CD4-positive, alpha-beta T cell (primary cell): ENCODE results near the gene EPM2AIP1. TPM values are rescaled to one million over a fixed set of nuclear protein-coding genes. Genes with fewer than 3 reads are reported as not detected.
A peak's percentile ranks its signal among the peaks of the same experiment; 100 is the strongest.

ENCODE experiments used
- ATAC-seq: fragments of 200-7000 bp; cut with Tn5 transposase; one replicate; pipeline ENCODE4 v1.10.0; 2022; ENCODE audit warnings: mild to moderate bottlenecking; ENCODE audit not compliant: poor library complexity
- CTCF ChIA-PET: fragments of 350-600 bp; sonication (Branson Sonifier 250); formaldehyde crosslinking; loops from one replicate; lab custom pipeline; 2021; ENCODE audit warnings: antibody characterized with exemption, inconsistent platforms; lab: Charles Lee
- POLR2A ChIA-PET: fragments of 350-600 bp; sonication (Branson Sonifier 250); formaldehyde crosslinking; loops from one replicate; lab custom pipeline; 2021; ENCODE audit warnings: antibody characterized with exemption, inconsistent platforms; lab: Charles Lee
- DNase-seq, 14 experiments: peaks; one replicate each; pipeline ENCODE4 v3.0.0-alpha.2; 2013 to 2020; ENCODE audit warnings: mixed read lengths in 2 of 14
- H3K27ac ChIP-seq, 2 donors: one replicate each; pipeline versions ENCODE4 v1.5.1 to v1.7.0; 2013; ENCODE audit warnings: low read length in 2 of 2, low read depth in 1 of 2, mild to moderate bottlenecking in 1 of 2
- H3K27me3 ChIP-seq, 2 experiments: 1 replicate in 1 of 2; 2 replicates in 1 of 2; pipeline versions ENCODE4 v1.6.1 to v1.7.0; 2013; ENCODE audit warnings: low read length in 2 of 2, control low read depth in 1 of 2, mild to moderate bottlenecking in 1 of 2, moderate library complexity in 1 of 2; ENCODE audit not compliant: insufficient read depth in 2 of 2, control insufficient read depth in 1 of 2
- H3K36me3 ChIP-seq: one replicate; pipeline ENCODE4 v1.6.1; 2013; ENCODE audit warnings: low read length, control low read depth; ENCODE audit not compliant: insufficient read depth
- H3K4me1 ChIP-seq: one replicate; pipeline ENCODE4 v1.6.1; 2013; ENCODE audit warnings: low read length, control low read depth; ENCODE audit not compliant: insufficient read depth
- H3K4me3 ChIP-seq: one replicate; pipeline ENCODE4 v1.5.1; 2013; ENCODE audit warnings: mild to moderate bottlenecking, low read length, moderate library complexity
- H3K9me3 ChIP-seq, 2 experiments: 1 replicate in 1 of 2; 2 replicates in 1 of 2; pipeline versions ENCODE4 v1.6.1 to v1.7.0; 2013; ENCODE audit warnings: low read length in 2 of 2, mild to moderate bottlenecking in 2 of 2, control low read depth in 1 of 2, moderate library complexity in 1 of 2; ENCODE audit not compliant: control insufficient read depth in 1 of 2, insufficient read depth in 1 of 2
- H3K27ac Mint-ChIP-seq: one replicate; pipeline ENCODE4 v1.8.0; 2020; ENCODE audit warnings: mixed read lengths
- H3K27me3 Mint-ChIP-seq: one replicate; pipeline ENCODE4 v1.8.0; 2021; ENCODE audit warnings: mixed read lengths
- H3K36me3 Mint-ChIP-seq: one replicate; pipeline ENCODE4 v1.8.0; 2021; ENCODE audit warnings: low read depth, mixed read lengths
- H3K4me1 Mint-ChIP-seq: one replicate; pipeline ENCODE4 v1.8.0; 2021; ENCODE audit warnings: low read depth, mixed read lengths
- H3K4me3 Mint-ChIP-seq: one replicate; pipeline ENCODE4 v1.8.0; 2020; ENCODE audit warnings: mild to moderate bottlenecking, mixed read lengths
- H3K9me3 Mint-ChIP-seq: one replicate; pipeline ENCODE4 v1.8.0; 2020; ENCODE audit warnings: mixed read lengths
- CTCF ChIP-seq: fragments of 200-600 bp; IDR thresholded peaks from one replicate; pipeline ENCODE4 v1.8.0; 2022; ENCODE audit warnings: antibody characterized with exemption, mild to moderate bottlenecking
- intact Hi-C, 2 experiments: fragments of 100-400 bp; cut with DNase I in 1 of 2; cut with micrococcal nuclease in 1 of 2; formaldehyde crosslinking; loops; one replicate each; pipeline versions ENCODE4 v1.15.1 to v1.9.0; 2023 to 2025; cut with DNase I, micrococcal nuclease
- total RNA-seq, 174 experiments: library from RNA in 2 of 174; stranded (reverse) in 2 of 174; gene quantifications; one replicate each; pipeline ENCODE4 v1.2.3 and lab custom pipeline; 2021 to 2026

Gene EPM2AIP1
- total RNA-seq, 2 experiments from 2014 or later = 27.7 to 29.5 TPM

- no peak overlapping the region for H3K4me3 Mint-ChIP-seq
- Histone ChIP-seq H3K9me3 (no peaks in the 10 kb centered on the region), H3K36me3 (peaks cover 77% of the 10 kb centered on the region), H3K27ac (no peak overlapping the region), H3K27me3 (no peaks in the 10 kb centered on the region), H3K4me3 (no peak overlapping the region), H3K4me1 (no peaks in the 10 kb centered on the region)
- H3K9me3 Mint-ChIP-seq = no peaks in the 10 kb centered on the region
- TF ChIP-seq CTCF = no peak
- CTCF ChIA-PET = no interaction called here
- H3K27me3 Mint-ChIP-seq = no peaks in the 10 kb centered on the region
- POLR2A ChIA-PET = no interaction called here
- H3K36me3 Mint-ChIP-seq = peaks cover 98% of the 10 kb centered on the region
- no peak for ATAC-seq
- no peaks in the 10 kb centered on the region for H3K4me1 Mint-ChIP-seq
- no peak overlapping the region for H3K27ac Mint-ChIP-seq
- intact Hi-C loops = loop anchor here in 1 of 2 experiments (5.0 kb wide), 1 partner anchor 185 kb away; no protein-coding TSS in a partner anchor
- DNase-seq = no peak
These were observed 33.9 kb upstream of the EPM2AIP1 start for GRCh38 chr3:37026851-37027250.

- H3K27me3 ChIP-seq = no peaks in the 10 kb centered on the region
- Mint-ChIP-seq H3K9me3 (no peaks in the 10 kb centered on the region), H3K36me3 (peaks cover 98% of the 10 kb centered on the region), H3K4me1 (no peaks in the 10 kb centered on the region), H3K4me3 (no peak overlapping the region), H3K27ac (no peak overlapping the region), H3K27me3 (no peaks in the 10 kb centered on the region)
- intact Hi-C loops = loop anchor here in 1 of 2 experiments (5.0 kb wide), 1 partner anchor 187 kb away; no protein-coding TSS in a partner anchor
- ChIA-PET CTCF (interaction anchor here (1.5 kb wide), 1 partner anchor 11 kb away, joined by 4 read pairs; no protein-coding TSS in a partner anchor), POLR2A (no interaction called here)
- no peak overlapping the region for H3K4me3 ChIP-seq
- DNase-seq = no peak
- ATAC-seq = no peak
- H3K27ac ChIP-seq = no peak overlapping the region
- no peaks in the 10 kb centered on the region for H3K4me1 ChIP-seq
- TF ChIP-seq CTCF = no peak
- no peaks in the 10 kb centered on the region for H3K9me3 ChIP-seq
- peaks cover 78% of the 10 kb centered on the region for H3K36me3 ChIP-seq
These were observed 32.8 kb upstream of the EPM2AIP1 start for GRCh38 chr3:37025561-37026335.

GRCh38 chr3:37024820-37025405 lies 32.0 kb upstream of the EPM2AIP1 start:
- H3K4me1 ChIP-seq = no peaks in the 10 kb centered on the region
- intact Hi-C loops = loop anchor here (1.0 to 5.0 kb wide), 2 partner anchors 187 to 188 kb away; no protein-coding TSS in a partner anchor
- POLR2A ChIA-PET = interaction anchor here (1.1 kb wide), 2 partner anchors 17 to 35 kb away, joined by 3 to 4 read pairs; no protein-coding TSS in a partner anchor

More at GRCh38 chr3:37024820-37025405, 32.0 kb upstream of the EPM2AIP1 start:
- Mint-ChIP-seq H3K4me3 (no peak overlapping the region), H3K4me1 (no peaks in the 10 kb centered on the region), H3K27me3 (no peaks in the 10 kb centered on the region), H3K27ac (no peak overlapping the region), H3K36me3 (peaks cover 98% of the 10 kb centered on the region), H3K9me3 (no peaks in the 10 kb centered on the region)
- H3K36me3 ChIP-seq = peaks cover 80% of the 10 kb centered on the region
- H3K4me3 ChIP-seq = no peak overlapping the region
- H3K27me3 ChIP-seq = no peaks in the 10 kb centered on the region
- CTCF ChIA-PET = interaction anchor here (1.5 kb wide), 1 partner anchor 10 kb away, joined by 4 read pairs; no protein-coding TSS in a partner anchor
- peak in 3 of 14 experiments; percentile 7 to 43 (median 43) for DNase-seq
- H3K9me3 ChIP-seq = no peaks in the 10 kb centered on the region
- H3K27ac ChIP-seq = no peak overlapping the region
- ATAC-seq = no peak
- no peak for TF ChIP-seq CTCF
